Activated CD8-positive, alpha-beta memory T cell treated with anti-CD3 and anti-CD28 coated beads, Interleukin-2, amount 50 U/mL, for 1 hour (primary cell): ENCODE results near the gene GGTA1.
"Not testable (repeated sequence)": the region's sequence is repeated elsewhere in the genome, so short reads cannot be mapped to it uniquely, and the experiment has no call there.

Experiments used
- DNase-seq: peaks from one replicate; pipeline ENCODE4 v3.0.0-alpha.2; 2020; ENCODE audit errors: extremely low read depth

The GGTA1 gene

DNA sequence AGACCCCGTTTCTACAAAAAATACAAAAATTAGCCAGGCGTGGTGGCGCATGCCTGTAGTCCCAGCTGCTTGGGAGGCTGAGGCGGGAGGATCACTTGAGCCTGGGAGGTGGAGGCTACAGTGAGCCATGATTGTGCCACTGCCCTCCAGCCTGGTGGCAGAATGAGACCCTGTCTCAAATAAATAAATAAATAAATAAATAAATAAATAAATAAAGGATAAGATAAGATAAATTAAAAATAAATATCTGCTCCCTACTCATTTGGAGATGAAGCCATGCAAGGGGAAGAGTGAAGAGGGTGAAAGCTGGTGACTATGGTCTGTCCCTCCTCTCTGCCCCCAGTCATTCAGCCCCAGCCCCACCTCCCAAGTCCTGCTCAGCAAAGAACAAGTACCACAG lies 41.2 kb downstream of the GGTA1 start:
- not testable (repeated sequence) for DNase-seq

DNA sequence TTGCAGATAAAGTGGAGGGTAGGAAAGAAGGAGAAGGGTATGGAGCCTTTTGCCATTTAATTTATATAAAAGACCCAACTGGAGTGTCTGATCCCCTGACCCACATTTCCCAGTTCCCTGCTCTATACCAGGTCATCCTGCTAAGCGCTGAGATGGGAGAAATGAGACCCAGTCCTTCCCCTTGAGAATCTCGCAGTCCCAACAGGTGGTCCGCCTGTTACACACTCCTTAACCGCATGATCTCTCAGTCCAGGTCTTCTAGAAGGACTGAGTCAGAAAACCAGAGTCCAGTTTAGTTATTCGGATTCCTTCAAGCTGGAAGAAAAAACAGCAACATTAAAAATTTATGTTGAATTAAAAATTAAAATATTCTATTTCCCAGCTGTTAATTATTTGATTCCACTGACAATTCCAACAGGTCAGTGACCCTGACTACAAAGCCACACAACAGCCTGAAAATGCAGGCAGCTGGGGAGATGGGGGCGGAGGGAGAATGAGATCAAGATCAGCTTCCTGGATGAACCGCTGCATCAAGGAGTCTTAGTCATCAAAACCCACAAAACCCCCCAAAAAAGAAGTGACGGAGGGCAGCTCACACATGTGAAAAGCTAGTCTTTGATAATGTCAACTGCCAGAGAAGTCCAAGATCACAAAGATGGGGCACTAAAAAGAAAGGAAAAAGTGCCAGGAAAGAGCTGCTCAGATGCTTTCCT lies 44.0 kb downstream of the GGTA1 start:
- no peak for DNase-seq

DNA sequence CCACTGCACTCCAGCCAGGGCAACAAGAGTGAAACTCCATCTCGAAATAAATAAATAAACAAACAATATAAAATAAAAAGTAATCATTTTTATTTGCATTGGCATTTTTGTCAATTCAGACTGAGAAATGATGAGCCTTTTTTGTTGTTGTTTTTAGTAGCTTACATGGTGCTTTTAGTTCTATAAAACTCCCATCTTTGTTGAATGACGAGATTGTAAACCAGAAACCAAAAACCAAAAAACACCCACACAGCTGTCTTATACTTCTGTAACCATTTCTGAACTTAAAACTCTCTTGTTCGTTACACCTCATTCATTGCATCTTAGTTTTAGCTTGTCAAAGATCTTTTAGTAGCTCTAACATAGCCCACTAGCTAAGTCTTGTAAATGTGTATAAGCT lies 44.7 kb downstream of the GGTA1 start:
- no peak for DNase-seq

DNA sequence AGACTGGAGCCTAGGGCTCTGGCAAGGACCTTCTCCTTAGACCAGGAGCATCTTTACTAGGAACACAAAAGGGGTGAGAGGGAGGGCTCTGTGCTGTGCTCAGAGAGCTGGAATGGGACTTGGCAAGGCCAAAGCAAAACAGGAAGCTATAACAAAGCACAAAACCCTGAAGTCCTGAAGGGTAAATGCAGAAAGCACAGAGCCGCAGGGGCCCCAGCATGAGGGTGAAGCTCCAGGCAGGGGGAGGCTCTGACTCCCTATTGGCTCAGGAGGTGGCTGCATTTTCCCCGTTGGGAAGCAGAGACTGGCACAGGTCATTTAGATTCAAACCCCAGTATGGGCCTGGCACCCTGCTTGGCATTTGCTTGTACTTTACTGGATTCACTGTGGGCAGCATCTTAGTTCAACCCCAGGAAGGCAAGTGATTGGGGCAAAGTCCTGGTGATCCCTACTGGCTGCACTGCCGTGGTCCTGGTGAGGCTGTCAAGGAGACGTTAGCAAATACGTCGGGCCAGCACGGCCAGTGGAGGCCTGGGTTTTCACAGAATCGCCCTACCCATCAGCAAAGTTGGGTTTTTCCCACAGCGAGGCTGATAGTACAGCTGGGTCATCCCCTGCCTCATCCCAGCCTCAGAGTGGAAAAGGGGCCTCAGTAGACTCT lies 46.3 kb downstream of the GGTA1 start:
- DNase-seq = no peak

DNA sequence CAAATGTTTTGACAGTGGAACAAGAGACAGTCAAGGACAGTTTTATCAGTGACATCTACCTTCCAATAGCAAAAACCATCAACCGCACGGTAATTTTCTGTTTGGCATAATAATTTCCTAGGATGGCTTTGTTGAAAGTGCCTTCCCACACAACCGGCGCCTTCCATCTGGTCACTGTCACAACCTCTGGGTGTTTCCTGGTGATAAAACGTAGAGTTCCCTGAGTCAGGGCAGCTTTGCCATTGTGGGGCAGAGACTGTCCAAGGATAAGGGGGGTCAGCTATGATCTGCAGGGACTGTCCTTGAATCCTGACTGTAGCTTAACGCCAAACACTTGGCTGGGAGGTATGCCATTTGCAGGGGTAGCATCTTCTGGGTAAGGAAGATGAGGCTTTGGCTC lies 47.6 kb downstream of the GGTA1 start:
- DNase-seq = no peak

DNA sequence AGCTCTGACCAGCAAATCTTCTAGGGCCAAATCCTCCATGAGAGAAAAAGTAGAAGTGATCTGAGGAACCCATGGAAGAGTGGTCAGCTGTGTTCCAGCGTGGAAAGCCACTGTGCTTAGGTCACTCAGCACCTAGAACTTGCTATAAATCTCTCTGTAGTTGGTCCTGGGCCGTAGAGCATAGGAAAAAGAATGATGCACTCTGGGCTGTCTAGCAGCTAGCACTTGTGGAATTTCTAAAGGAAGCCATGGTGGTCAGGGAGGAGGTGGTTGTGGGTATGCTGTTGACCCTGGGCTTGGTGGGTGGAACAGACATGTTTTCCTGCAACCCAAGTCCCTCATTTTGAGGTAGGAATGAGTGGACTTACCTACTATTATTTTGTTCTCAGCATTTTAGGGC lies 48.1 kb downstream of the GGTA1 start:
- no peak for DNase-seq

DNA sequence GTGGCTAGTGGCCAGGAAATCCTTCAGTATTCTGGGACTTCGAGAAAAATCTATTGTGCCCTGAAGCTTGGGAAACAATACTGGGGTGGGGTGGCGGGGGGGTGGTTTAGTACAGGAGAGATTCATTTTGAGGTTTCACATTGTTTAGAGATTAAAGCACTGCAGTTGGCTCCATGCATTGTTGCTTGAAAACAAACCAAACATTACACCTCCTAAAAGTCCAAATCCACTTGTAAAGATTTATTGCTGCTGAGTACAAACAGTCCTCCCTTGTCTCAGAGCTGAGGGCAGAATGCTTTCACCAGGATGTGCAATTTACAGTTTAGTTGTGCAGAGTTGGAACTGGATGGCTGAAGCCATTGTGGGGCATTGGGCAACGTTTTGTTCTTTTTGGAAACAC lies 49.4 kb downstream of the GGTA1 start:
- no peak for DNase-seq

DNA sequence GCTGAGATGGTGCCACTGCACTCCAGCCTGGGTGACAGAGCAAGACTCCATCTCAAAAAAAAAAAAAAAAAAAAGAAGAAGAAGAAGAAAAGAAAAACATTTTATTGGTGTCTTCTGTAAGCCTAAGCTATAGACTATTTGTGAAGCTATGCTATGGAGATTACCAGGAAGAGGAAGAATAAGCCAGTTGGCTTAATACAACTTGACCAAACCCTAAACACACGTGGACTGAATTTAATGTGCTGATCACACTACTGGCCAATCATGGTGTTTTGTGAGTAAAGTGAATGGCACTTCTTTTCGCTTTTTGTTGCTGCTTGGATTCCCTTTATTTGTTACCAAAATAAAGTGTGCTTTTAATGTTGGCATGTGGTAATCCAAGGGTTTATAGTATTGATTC lies 49.9 kb downstream of the GGTA1 start:
- DNase-seq = no peak

DNA sequence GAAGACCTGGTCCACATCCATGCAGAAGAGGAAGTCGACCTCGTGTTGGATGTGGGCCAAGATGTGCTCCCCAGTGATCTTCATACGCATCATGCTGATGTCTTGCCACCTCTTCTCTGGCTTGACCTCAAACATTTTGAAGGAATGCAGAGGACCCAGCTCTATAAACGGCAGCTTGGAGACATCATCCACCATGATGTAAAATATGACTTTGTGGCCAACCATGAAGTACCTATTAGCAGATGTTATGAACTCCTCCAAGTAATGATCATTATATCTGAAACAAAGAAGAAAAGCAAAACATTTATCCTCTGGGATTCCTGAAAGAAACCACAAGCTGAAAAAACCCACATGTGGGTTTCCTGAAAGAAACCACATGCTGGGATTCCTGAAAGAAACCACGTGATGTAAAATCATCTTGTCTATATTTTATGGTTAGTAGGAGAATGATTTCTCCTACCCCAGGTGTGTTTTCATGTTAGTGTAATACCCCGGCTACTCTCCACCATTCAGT lies 52.3 kb downstream of the GGTA1 start:
- no peak for DNase-seq

DNA sequence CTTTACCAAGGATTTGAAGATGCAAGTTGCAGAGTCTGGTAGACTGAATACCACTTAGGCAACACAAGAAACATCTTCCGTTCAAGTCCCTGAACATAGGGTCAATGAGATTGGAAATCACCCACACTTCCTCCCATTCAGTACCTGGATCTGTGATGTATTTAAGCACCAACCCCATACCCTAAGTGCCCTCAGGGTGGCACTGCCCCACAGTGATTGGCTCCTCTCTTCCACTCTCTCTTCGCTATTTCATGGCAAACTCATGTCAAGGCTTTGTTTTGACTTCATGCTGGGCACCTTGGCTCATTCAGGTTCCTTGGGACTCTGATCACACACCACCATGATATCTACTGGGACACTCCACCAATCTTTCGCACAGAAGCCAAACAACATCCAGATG lies 53.7 kb downstream of the GGTA1 start:
- no peak for DNase-seq

DNA sequence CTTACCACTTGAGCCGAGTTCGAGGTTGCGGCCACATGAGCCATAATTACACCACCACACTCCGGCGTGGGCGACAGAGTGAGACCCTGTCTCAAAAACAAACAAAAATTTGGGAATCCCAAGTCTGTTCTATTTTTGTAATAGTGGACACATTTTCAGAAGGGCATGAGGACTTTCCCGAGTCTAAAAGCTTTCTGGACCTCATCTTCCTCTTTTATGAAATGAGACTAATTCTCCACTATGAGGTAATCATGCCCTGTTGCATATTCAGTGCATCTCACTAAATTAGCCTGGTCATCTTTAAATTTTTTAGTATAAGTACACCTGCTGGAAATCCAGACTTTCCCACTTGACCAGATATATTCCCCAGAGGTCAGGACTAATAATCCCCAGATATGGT lies 55.7 kb downstream of the GGTA1 start:
- no peak for DNase-seq

DNA sequence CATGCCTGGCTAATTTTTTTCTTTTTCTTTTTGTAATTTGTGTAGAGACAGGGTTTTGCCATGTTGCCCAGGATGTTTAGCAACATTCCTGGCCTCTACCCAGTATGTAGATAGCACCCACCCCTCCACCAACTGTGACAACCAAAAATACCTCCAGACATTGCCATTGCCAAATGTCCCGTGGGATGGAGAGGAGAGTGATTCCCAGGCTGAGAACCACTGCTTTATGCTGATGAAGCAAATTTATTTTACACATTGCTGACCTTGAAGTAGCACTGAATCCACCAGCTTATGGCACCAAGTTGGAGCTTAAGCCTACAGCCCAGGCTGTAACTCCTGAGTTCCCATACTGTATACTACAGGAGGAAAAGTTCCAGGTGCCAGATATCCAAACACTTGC lies 58.5 kb downstream of the GGTA1 start:
- no peak for DNase-seq

DNA sequence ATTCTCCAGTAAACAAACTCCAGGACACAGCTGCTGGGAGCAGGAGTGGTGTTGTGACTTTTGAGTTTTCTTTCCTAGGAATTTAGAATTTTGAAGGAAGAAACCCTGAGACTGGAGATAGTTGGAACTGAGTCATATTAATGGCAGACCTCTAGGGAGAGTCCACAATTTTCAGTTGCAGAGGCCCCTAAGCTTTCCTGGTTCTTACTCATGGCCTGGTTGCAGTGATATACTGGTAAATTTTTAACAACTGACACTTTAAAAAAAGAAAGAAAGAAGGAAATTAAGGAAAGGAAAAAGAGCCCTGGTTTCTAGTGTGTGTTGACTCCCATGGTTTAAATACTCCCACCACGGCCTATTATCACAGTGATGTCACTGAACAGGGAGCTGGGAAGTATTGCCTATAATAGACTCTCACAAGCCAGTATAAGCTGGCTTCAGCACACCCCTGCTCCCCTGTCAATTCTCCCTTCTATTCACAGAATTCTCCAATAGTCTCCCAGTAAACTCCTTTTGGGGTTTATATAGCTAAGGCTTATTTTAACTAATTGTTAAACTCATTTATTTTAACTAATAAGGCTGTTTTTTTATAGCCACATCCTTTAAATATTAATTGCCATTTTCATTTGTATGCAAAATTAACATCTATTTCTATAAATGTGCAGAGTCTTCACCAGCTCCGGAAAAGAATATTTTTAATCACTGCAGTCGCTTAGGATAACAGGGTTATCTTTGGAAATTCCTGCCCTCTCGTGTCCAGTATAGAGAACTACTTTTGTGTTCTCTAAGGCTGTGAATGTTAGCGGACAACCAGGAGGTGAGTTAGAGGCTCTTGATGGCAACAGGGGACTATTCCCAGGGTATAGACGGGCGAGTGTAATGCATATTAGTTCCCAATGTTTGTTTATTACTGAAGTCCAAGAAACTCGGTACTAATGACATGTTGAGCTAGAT lies 59.7 kb downstream of the GGTA1 start:
- DNase-seq = no peak

DNA sequence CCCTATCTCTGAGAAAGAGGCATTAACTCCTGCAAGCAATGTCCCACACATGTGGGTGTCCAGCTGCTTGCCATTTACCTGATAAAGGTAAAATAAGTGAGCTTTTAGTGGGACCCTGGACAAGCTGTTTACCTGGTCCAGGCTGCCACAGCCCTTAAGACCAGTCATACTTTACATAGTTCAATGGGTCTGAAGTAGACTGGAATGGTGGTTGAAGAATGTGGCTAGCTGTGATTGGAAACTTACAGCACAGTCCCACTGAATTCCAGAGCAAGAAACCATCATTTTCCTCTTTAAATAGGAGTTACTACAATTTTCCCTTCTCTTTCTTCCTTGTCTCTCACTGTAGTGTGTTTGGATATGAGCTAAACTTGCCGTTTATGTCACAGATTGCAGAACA lies 60.6 kb downstream of the GGTA1 start:
- no peak for DNase-seq

DNA sequence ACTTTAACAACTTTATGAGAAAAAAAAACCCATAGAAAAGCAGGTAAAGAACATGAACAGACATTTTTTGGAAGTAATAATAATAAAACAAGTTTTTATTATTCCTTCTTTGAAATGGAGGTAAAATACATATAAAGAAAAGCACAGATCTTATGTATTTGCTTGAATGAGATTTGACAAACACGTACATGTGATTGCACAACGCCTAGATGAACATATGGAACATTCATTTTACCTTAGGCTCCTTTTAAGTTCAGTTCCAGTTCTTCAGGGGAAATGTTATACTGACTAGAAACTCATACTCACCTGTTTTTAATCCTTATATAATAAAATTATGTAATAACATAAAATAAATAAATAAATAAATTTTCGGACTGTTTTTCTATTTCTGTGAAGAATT lies 61.8 kb downstream of the GGTA1 start:
- DNase-seq = no peak

DNA sequence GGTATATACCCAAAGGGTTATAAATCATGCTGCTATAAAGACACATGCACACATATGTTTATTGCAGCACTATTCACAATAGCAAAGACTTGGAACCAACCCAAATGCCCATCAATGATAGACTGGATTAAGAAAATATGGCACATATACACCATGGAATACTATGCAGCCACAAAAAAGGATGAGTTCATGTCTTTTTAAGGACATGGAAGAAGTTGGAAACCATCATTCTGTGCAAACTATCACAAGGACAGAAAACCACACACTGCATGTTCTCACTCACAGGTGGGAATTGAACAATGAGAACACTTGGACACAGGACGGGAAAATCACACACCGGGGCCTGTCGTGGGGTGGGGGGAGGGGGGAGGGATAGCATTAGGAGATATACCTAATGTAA lies 62.6 kb downstream of the GGTA1 start:
- DNase-seq = not testable (repeated sequence)

DNA sequence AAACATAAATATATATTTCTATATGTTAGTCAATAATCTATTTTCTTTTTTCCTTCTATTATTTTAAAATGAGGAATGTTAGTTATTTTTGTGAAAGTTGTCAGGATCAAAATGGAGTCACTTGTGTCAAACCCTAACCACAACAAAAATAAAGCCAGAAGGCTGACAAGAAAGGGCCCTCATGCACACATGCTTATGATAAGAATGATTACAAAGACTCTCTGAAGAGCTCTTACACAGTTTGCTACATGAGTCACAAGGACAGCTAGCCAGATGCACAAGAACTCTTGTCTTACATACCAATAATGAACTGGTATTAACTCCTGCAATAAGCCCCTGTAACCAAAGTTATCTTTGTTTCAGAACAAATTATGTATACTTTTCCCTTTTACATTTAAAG lies 64.7 kb downstream of the GGTA1 start:
- no peak for DNase-seq

DNA sequence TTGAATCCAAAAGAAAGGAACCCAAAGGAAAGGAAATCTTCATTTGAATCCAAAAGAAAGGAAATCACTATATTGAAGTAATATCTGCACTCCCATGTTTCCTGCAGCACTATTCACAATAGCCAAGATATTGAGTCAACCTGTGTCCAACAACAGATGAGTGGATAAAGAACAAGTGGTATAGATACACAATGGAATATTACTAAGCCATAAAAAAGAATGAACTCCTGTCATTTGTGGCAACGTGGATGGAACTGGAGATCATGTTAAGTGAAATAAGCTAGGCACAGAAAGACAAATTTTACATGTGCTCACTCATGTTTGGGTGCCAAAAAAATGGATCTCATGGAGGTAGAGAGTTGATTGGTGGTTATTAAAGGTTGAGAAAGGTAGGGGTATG lies 71.7 kb downstream of the GGTA1 start:
- no peak for DNase-seq

DNA sequence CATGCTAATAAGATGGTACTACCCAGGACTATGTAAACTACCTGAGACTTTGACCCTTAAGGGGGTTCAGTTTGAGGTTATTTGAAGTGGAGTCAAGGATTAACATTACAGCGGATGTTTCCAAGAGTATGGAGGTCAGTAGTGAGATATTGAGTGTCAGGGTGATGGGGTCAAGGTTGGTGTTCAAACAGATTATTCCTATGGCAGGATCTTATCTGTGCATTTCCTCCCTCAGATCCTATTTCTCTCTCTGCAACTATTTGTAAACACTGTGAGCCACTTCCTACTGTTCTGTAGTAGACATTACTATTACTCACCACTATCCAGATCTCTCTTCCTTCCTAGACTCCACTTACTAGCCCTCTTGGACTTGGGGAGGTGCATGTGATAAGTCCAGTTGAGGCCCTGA lies 75.6 kb downstream of the GGTA1 start:
- DNase-seq = no peak

DNA sequence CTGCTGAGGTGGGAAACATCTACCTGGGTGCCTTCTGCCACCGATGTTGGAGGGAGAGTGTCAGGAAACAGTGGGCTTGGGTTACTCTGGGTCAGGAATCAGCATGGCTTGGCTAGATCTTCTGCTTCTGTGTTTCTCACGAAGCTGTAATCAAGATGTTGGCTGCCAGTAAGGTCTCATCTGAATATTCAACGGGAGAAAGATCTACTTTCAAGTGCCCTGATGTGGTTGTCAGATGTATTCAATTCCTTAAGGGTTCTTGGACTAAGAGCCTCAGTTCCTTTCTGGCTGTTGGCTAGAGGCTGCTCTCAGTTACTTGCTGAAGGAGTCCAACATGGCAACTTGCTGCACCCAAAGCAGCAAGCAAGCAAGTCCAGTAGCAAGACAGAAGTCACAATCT lies 87.7 kb downstream of the GGTA1 start:
- DNase-seq = no peak

DNA sequence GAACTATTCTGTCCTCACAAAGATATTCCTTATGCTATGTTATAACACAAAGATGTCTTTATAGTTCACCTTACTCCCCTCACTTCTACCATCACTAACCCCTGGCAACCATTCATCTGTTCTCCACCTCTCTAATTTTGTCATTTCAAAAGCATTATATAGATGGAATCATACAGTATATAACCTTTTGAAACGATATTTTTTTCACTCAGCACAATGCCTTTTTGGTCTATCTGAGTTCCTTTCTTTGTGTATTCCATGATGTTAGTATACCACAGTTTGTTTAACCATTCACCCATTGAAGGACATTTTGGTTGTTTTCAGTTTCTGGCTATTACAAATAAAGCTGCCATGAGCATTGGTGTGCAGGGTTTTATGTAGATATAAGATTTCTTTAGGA lies 93.7 kb downstream of the GGTA1 start:
- DNase-seq = no peak
